ENCODE data around the gene IBTK.
"Not testable (repeated sequence)": the region's sequence is repeated elsewhere in the genome, so short reads cannot be mapped to it uniquely, and the experiment has no call there.

IBTK gene

GRCh38 chr6:82178077-82178758 lies 69.3 kb downstream of the IBTK start:
- no peak for DNase-seq

GRCh38 chr6:82176616-82177015 lies 70.9 kb downstream of the IBTK start:
- no peak for DNase-seq

GRCh38 chr6:82172594-82172993 lies 75.0 kb downstream of the IBTK start:
- no peak for DNase-seq

- no peak for DNase-seq
Observed at GRCh38 chr6:82169138-82169876, 78.2 kb downstream of the IBTK start.

- DNase-seq, result no peak
Observed at GRCh38 chr6:82166493-82166892, 81.1 kb downstream of the IBTK start.

GRCh38 chr6:82160255-82160990 lies 87.1 kb downstream of the IBTK start:
- no peak for DNase-seq

GRCh38 chr6:82152786-82153185 lies 94.8 kb downstream of the IBTK start:
- not testable (repeated sequence) for DNase-seq

- not testable (repeated sequence) for DNase-seq
Observed at GRCh38 chr6:82151147-82151546, 96.4 kb downstream of the IBTK start.

GRCh38 chr6:82145926-82146452 lies 101.6 kb downstream of the IBTK start:
- DNase-seq, result no peak

GRCh38 chr6:82144852-82145340 lies 102.6 kb downstream of the IBTK start:
- DNase-seq, result no peak

- DNase-seq, result no peak
Observed at GRCh38 chr6:82144007-82144851, 103.3 kb downstream of the IBTK start.

GRCh38 chr6:82143041-82143481 lies 104.5 kb downstream of the IBTK start:
- no peak for DNase-seq

GRCh38 chr6:82142524-82142923 lies 105.0 kb downstream of the IBTK start:
- DNase-seq, result no peak

- no peak for DNase-seq
Observed at GRCh38 chr6:82138075-82138791, 109.3 kb downstream of the IBTK start.

GRCh38 chr6:82131441-82131840 lies 116.1 kb downstream of the IBTK start:
- DNase-seq, result no peak

- DNase-seq, result no peak
Observed at GRCh38 chr6:82129797-82130196, 117.7 kb downstream of the IBTK start.

- DNase-seq, result not testable (repeated sequence)
Observed at GRCh38 chr6:82128973-82129372, 118.6 kb downstream of the IBTK start.

- no peak for DNase-seq
Observed at GRCh38 chr6:82123632-82124031, 123.9 kb downstream of the IBTK start.
